ENCODE measurements around the gene CACNA2D3. TPM values are rescaled to one million over a fixed set of nuclear protein-coding genes. Genes with fewer than 3 reads are reported as not detected.

CACNA2D3 gene
- total RNA-seq, 2 experiments from 2014 or later: not detected

DNA sequence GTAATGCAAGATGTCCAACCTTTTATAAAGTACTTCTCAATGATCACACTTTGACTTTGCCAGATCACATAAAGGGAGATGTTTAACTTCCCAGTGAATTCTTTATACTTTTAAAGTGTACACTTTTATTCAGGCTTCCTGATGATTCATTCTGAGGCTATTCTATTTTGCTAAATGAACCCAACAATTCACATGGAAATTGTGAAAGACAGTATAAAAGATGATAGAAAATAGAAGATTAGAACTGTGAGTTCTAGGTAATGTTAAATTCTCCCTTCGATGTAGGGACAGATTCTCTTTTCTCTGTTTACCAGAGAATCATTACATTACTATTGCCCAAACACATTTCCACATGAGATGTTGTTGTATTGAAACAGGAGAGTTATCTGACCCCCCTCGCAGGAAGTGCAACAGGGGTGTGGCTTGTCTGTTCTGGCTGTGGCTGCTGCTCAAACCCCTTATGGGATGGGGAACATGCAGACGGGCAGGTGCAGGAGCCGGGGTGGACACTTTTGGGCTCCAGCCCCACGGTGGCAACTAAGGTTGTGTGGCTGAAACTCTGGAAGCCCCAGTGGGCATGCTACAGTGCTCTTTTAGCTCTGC lies 936.8 kb downstream of the CACNA2D3 start:
- DNase-seq (ENCODE audit: low spot score): no peak
- no peak overlapping the region for H3K27ac ChIP-seq (ENCODE audit: low read depth, low read length, poor library complexity, severe bottlenecking)
- H3K9me2 ChIP-seq (ENCODE audit: insufficient read depth, low read length): no peaks in the 10 kb centered on the region
- H3K36me3 ChIP-seq (ENCODE audit: insufficient read depth, low read length): no peaks in the 10 kb centered on the region
- no peaks in the 10 kb centered on the region for H3K4me1 ChIP-seq (ENCODE audit: insufficient read depth, low read length, poor library complexity, severe bottlenecking)
- BruUV-seq (replicated peaks): no TSS peak
- CTCF ChIA-PET (ENCODE audit: unreplicated experiment): no interaction called here
- no peak overlapping the region for H2AFZ ChIP-seq (ENCODE audit: low read length)
- peaks cover 10% of the 10 kb centered on the region; the same call in 1 of the 2 replicates for H3K9me3 ChIP-seq (ENCODE audit: low read length)
- TF ChIP-seq EZH2phosphoT487 (IDR thresholded peaks at IDR 0.05; ENCODE audit: borderline replicate concordance, low read depth, low read length): no peak
- TF ChIP-seq, protein P1, sequence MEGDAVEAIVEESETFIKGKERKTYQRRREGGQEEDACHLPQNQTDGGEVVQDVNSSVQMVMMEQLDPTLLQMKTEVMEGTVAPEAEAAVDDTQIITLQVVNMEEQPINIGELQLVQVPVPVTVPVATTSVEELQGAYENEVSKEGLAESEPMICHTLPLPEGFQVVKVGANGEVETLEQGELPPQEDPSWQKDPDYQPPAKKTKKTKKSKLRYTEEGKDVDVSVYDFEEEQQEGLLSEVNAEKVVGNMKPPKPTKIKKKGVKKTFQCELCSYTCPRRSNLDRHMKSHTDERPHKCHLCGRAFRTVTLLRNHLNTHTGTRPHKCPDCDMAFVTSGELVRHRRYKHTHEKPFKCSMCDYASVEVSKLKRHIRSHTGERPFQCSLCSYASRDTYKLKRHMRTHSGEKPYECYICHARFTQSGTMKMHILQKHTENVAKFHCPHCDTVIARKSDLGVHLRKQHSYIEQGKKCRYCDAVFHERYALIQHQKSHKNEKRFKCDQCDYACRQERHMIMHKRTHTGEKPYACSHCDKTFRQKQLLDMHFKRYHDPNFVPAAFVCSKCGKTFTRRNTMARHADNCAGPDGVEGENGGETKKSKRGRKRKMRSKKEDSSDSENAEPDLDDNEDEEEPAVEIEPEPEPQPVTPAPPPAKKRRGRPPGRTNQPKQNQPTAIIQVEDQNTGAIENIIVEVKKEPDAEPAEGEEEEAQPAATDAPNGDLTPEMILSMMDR (conservative IDR thresholded peaks at IDR 0.05; ENCODE audit: low read length): no peak
- POLR2A ChIA-PET: no interaction called here
- H3K4me3 ChIP-seq (ENCODE audit: low read depth, low read length, poor library complexity, severe bottlenecking): no peak overlapping the region
- no peak overlapping the region for H3K4me2 ChIP-seq (ENCODE audit: low read length)
- H4K20me1 ChIP-seq (ENCODE audit: insufficient read depth, low read length): no peaks in the 10 kb centered on the region
- no peaks in the 10 kb centered on the region for H3K79me2 ChIP-seq (ENCODE audit: insufficient read depth, low read depth, low read length)
- intact Hi-C loops (cut with micrococcal nuclease; ENCODE audit: unreplicated experiment): no loop called here

DNA sequence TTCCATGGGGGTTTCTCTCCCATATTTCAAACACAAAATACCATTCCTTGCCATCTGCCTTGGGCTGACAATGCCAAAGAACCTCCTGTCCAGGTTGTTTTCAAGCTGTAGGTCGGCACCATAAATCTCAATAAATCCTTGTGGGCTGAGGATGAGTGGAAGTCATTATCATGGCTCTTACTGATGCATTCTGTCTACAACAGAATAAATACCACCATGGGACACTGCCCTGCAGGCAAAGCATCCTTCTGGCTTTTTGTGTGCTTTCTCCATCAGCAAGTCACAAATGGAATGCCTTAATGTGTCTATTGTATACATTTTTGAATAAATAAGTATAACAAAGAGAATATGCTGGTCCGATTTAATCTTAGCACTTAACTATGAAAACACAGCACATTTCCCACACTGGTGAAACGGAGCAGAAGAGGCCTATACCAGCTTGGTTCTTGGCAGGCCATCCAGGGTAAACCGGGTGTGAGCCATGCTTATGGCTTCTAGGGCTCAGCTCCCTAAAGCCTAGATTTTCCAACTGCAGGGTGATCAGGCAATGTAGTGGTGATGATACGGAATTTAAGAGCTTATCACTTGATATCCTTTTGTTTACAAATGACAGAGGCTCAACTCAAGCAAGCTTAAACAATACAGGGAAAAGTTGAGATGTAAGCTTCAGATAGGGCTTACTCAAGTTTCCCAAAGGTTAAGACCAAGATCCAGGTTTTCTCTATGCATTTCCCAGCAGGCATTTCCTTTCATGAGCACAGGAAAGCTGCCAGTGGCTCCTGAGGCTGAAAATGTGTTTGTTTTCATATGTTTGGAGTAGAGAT lies 938.8 kb downstream of the CACNA2D3 start:
- Histone ChIP-seq H3K9me2 (ENCODE audit: insufficient read depth, low read length) (no peaks in the 10 kb centered on the region), H3K9me3 (ENCODE audit: low read length) (no peaks in the 10 kb centered on the region), H2AFZ (ENCODE audit: low read length) (no peak overlapping the region), H3K4me2 (ENCODE audit: low read length) (no peak overlapping the region), H3K4me1 (ENCODE audit: insufficient read depth, low read length, poor library complexity, severe bottlenecking) (no peaks in the 10 kb centered on the region), H3K4me3 (ENCODE audit: low read depth, low read length, poor library complexity, severe bottlenecking) (no peak overlapping the region), H3K36me3 (ENCODE audit: insufficient read depth, low read length) (no peaks in the 10 kb centered on the region), H4K20me1 (ENCODE audit: insufficient read depth, low read length) (no peaks in the 10 kb centered on the region), H3K27ac (ENCODE audit: low read depth, low read length, poor library complexity, severe bottlenecking) (no peak overlapping the region), H3K79me2 (ENCODE audit: insufficient read depth, low read depth, low read length) (no peaks in the 10 kb centered on the region)
- DNase-seq (ENCODE audit: low spot score): no peak
- no TSS peak for BruUV-seq (replicated peaks)
- intact Hi-C loops (cut with micrococcal nuclease; ENCODE audit: unreplicated experiment): no loop called here
- TF ChIP-seq, protein P1 (conservative IDR thresholded peaks at IDR 0.05; ENCODE audit: low read length): no peak
- TF ChIP-seq EZH2phosphoT487 (IDR thresholded peaks at IDR 0.05; ENCODE audit: borderline replicate concordance, low read depth, low read length): no peak
- ChIA-PET POLR2A (no interaction called here), CTCF (ENCODE audit: unreplicated experiment) (no interaction called here)

DNA sequence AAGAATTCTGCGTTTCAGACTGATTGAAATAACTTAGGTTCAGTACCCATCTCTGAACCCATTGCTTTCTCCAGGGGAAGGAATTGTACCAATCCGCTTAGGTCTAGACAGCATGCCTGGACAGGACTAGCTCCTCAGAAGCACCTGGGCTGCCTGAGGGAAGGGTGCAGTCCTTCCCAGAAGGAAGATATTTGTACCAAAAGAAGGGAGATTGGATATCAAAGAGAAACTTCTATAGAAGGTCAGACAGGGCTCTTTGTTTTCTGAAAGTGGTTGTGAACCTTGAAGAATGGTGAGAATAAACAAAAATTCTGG lies 939.3 kb downstream of the CACNA2D3 start:
- POLR2A ChIA-PET: no interaction called here
- no TSS peak for BruUV-seq (replicated peaks)
- no peak overlapping the region for H3K27ac ChIP-seq (ENCODE audit: low read depth, low read length, poor library complexity, severe bottlenecking)

More for the DNA sequence above, 939.3 kb downstream of the CACNA2D3 start:
- TF ChIP-seq, protein P1 (conservative IDR thresholded peaks at IDR 0.05; ENCODE audit: low read length): no peak
- TF ChIP-seq EZH2phosphoT487 (IDR thresholded peaks at IDR 0.05; ENCODE audit: borderline replicate concordance, low read depth, low read length): no peak
- H3K9me2 ChIP-seq (ENCODE audit: insufficient read depth, low read length): no peaks in the 10 kb centered on the region
- CTCF ChIA-PET (ENCODE audit: unreplicated experiment): no interaction called here
- H2AFZ ChIP-seq (ENCODE audit: low read length): no peak overlapping the region
- no peak overlapping the region for H3K4me3 ChIP-seq (ENCODE audit: low read depth, low read length, poor library complexity, severe bottlenecking)
- intact Hi-C loops (cut with micrococcal nuclease; ENCODE audit: unreplicated experiment): no loop called here
- no peak for DNase-seq (ENCODE audit: low spot score)
- no peak overlapping the region for H3K4me2 ChIP-seq (ENCODE audit: low read length)
- H3K4me1 ChIP-seq (ENCODE audit: insufficient read depth, low read length, poor library complexity, severe bottlenecking): no peaks in the 10 kb centered on the region
- H4K20me1 ChIP-seq (ENCODE audit: insufficient read depth, low read length): no peaks in the 10 kb centered on the region
- H3K36me3 ChIP-seq (ENCODE audit: insufficient read depth, low read length): no peaks in the 10 kb centered on the region
- H3K9me3 ChIP-seq (ENCODE audit: low read length): no peaks in the 10 kb centered on the region
- H3K79me2 ChIP-seq (ENCODE audit: insufficient read depth, low read depth, low read length): no peaks in the 10 kb centered on the region
